BLaER1 treated with 17β-estradiol and CSF1 and Interleukin-3, amounts not matched to agents 10 nM and 100 nM (cell line): Measurements from ENCODE around the gene ASB9.

Source experiments
- H3K27ac ChIP-seq, 11 experiments: shearing (Covaris generic); formaldehyde crosslinking; 2 replicates each; pipeline ENCODE4 v1.8.1; 2022
- H3K27me3 ChIP-seq, 11 experiments: shearing (Covaris generic); formaldehyde crosslinking; 2 replicates each; pipeline ENCODE4 v1.8.1; 2022
- H3K36me3 ChIP-seq, 11 experiments: shearing (Covaris generic); formaldehyde crosslinking; 2 replicates each; pipeline ENCODE4 v1.8.1; 2022
- H3K4me1 ChIP-seq, 10 experiments: shearing (Covaris generic); formaldehyde crosslinking; 2 replicates each; pipeline ENCODE4 v1.8.1; 2022
- H3K4me2 ChIP-seq, 11 experiments: shearing (Covaris generic); formaldehyde crosslinking; 2 replicates each; pipeline ENCODE4 v1.8.1; 2022
- H3K4me3 ChIP-seq, 10 experiments: shearing (Covaris generic); formaldehyde crosslinking; 2 replicates each; pipeline ENCODE4 v1.8.1; 2022
- H3K9ac ChIP-seq, 11 experiments: shearing (Covaris generic); formaldehyde crosslinking; 2 replicates each; pipeline ENCODE4 v1.8.1; 2022
- H3K9me3 ChIP-seq, 11 experiments: shearing (Covaris generic); formaldehyde crosslinking; replicated peaks in 1 of 11; 2 replicates each; pipeline ENCODE4 v1.8.1; 2022
- H4K20me1 ChIP-seq, 11 experiments: shearing (Covaris generic); formaldehyde crosslinking; 2 replicates each; pipeline ENCODE4 v1.8.1; 2022
- Cebpa-rat ChIP-seq, 11 experiments: shearing (Covaris generic); IDR thresholded peaks; 2 replicates each; pipeline ENCODE4 v1.8.1; 2022

ASB9 gene

GRCh38 chrX:15271757-15272156 is 1.9 kb upstream of the ASB9 start:
- Histone ChIP-seq H3K9ac (no peak overlapping the region), H3K27ac (no peak overlapping the region), H3K4me3 (no peak overlapping the region), H3K4me1 (no peaks in the 10 kb centered on the region), H3K36me3 (no peaks in the 10 kb centered on the region), H3K4me2 (no peak overlapping the region), H3K9me3 (peaks cover 12 to 17% (median 13%) of the 10 kb centered on the region in 11 experiments; a peak in 21 of 22 replicates), H4K20me1 (no peaks in the 10 kb centered on the region; a peak in 1 of 22 replicates), H3K27me3 (peaks cover 71 to 93% (median 89%) of the 10 kb centered on the region in 11 experiments)
- TF ChIP-seq Cebpa-rat (IDR thresholded peaks at IDR 0.05), result no peak

DNA sequence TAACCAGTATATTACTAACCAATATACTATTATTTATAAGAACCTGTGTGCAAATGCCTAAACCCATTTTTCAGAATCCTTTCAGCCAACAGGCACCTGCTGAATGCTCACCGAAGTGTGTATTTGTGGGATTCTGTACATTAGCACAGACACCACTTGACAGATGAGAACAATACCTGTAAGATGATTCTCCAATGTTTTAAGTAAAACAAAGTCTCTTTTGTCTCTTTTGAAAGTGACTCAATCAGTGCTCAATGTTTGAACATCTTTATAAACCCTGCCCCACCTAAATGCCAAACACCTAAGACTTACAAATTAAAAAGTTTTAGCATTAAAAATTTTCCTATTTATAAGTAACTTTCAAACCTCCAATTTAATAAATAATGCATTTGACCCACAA is 763 bp downstream of the ASB9 start:
- H3K9ac ChIP-seq, result no peak overlapping the region
- no peaks in the 10 kb centered on the region for H3K36me3 ChIP-seq
- no peaks in the 10 kb centered on the region; a peak in 3 of 22 replicates for H4K20me1 ChIP-seq
- no peaks in the 10 kb centered on the region for H3K4me1 ChIP-seq
- no peak overlapping the region for H3K27ac ChIP-seq
- peaks cover 69 to 94% (median 87%) of the 10 kb centered on the region in 11 experiments for H3K27me3 ChIP-seq
- no peak for TF ChIP-seq Cebpa-rat (IDR thresholded peaks at IDR 0.05)
- H3K9me3 ChIP-seq, result peaks cover 12 to 17% (median 13%) of the 10 kb centered on the region in 11 experiments; a peak in 21 of 22 replicates
- H3K4me2 ChIP-seq, result no peak overlapping the region
- H3K4me3 ChIP-seq, result no peak overlapping the region

DNA sequence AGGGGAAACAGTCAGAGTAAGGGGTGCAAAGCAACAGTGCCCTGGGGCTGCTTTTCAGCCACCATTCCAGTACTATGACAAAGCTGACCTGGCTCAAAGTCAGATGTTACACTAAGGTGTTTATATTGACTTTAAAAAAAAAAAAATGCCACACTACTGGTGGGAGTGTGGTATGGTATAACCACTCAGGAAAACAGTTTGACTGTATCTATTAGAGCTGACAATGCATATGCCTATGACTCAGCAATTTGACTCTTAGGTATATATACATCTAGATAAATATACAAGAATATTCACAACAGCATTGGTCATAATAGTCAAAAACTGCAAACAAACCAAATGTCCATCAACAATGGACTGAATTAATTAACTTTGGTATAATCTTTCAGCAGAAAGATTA is 15.0 kb downstream of the ASB9 start:
- Histone ChIP-seq H3K4me2 (no peak overlapping the region), H3K4me3 (no peak overlapping the region), H3K27me3 (peaks cover 86 to 99% (median 95%) of the 10 kb centered on the region in 11 experiments), H3K27ac (no peak overlapping the region), H3K9me3 (no peaks in the 10 kb centered on the region), H3K4me1 (no peaks in the 10 kb centered on the region), H4K20me1 (peaks cover 0 to 6% (median 0%) of the 10 kb centered on the region in 11 experiments; a peak in 2 of 22 replicates), H3K36me3 (no peaks in the 10 kb centered on the region), H3K9ac (no peak overlapping the region)
- TF ChIP-seq Cebpa-rat (IDR thresholded peaks at IDR 0.05), result no peak

DNA sequence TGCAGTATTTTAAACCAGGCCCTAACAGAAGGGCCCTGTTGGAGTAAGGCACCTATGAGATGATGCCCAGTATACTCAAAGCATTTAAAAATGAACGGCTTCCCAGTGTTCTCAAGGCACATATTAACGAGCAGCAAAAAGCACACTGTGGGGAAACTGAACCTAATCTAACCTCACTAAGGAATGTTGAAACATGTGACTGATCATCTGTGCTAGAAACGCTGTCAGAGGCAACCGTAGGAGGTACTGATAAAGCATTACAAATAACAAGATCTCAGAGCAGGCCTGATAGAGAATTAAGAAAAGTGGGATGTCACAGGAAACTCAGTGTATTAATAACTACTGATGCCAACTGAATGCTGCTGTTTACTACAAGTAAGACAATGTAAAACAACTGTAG is 24.0 kb downstream of the ASB9 start:
- H4K20me1 ChIP-seq, result peaks cover 0 to 6% (median 0%) of the 10 kb centered on the region in 11 experiments; a peak in 3 of 22 replicates
- peaks cover 89 to 98% (median 97%) of the 10 kb centered on the region in 11 experiments for H3K27me3 ChIP-seq
- H3K27ac ChIP-seq, result no peak overlapping the region
- H3K4me3 ChIP-seq, result no peak overlapping the region
- TF ChIP-seq Cebpa-rat (IDR thresholded peaks at IDR 0.05), result no peak
- H3K4me2 ChIP-seq, result no peak overlapping the region
- H3K4me1 ChIP-seq, result no peaks in the 10 kb centered on the region
- H3K36me3 ChIP-seq, result no peaks in the 10 kb centered on the region
- H3K9me3 ChIP-seq, result no peaks in the 10 kb centered on the region
- no peak overlapping the region for H3K9ac ChIP-seq

DNA sequence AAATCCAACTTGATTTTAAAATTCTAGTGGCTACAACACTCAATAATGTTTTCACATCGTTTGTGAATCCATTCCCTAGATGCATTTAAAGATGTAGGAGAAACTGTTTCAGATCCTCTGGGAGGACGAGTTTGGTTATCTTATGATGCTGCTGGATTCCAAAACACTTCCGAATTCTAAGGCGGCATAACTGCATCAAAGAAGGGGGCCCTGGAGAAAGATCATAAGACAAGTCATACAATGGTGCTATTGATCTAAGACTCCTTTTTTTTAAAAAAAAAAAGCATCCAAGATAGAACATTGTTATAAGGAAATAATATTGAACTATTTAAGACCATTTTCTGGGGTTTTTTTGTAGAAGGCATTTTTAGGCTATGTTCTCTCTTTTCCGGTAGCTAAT is 25.5 kb downstream of the ASB9 start:
- H3K9ac ChIP-seq, result no peak overlapping the region
- H3K9me3 ChIP-seq, result no peaks in the 10 kb centered on the region
- peaks cover 0 to 4% (median 0%) of the 10 kb centered on the region in 11 experiments; a peak in 3 of 22 replicates for H4K20me1 ChIP-seq
- H3K27ac ChIP-seq, result no peak overlapping the region
- H3K36me3 ChIP-seq, result no peaks in the 10 kb centered on the region
- H3K4me3 ChIP-seq, result no peak overlapping the region
- TF ChIP-seq Cebpa-rat (IDR thresholded peaks at IDR 0.05), result no peak
- no peaks in the 10 kb centered on the region for H3K4me1 ChIP-seq
- H3K27me3 ChIP-seq, result peaks cover 83 to 93% (median 92%) of the 10 kb centered on the region in 11 experiments
- H3K4me2 ChIP-seq, result no peak overlapping the region

- Histone ChIP-seq H3K27me3 (peaks cover 83 to 94% (median 92%) of the 10 kb centered on the region in 11 experiments), H3K4me1 (no peaks in the 10 kb centered on the region), H3K36me3 (no peaks in the 10 kb centered on the region), H3K4me2 (no peak overlapping the region), H3K4me3 (no peak overlapping the region), H3K9ac (no peak overlapping the region), H3K9me3 (0 out of 22 replicates have a peak, but pooled peaks cover 0 to 2% (median 0%) of the 10 kb centered on the region in 11 experiments), H4K20me1 (peaks cover 0 to 4% (median 0%) of the 10 kb centered on the region in 11 experiments; a peak in 5 of 22 replicates), H3K27ac (no peak overlapping the region)
- no peak for TF ChIP-seq Cebpa-rat (IDR thresholded peaks at IDR 0.05)
These were observed 26.9 kb downstream of the ASB9 start for GRCh38 chrX:15242899-15243555.

- Histone ChIP-seq H3K9me3 (peaks cover 0 to 19% (median 0%) of the 10 kb centered on the region in 11 experiments; a peak in 3 of 22 replicates), H3K36me3 (no peaks in the 10 kb centered on the region), H3K4me2 (no peak overlapping the region), H4K20me1 (peaks cover 0 to 4% (median 0%) of the 10 kb centered on the region in 11 experiments; a peak in 5 of 22 replicates), H3K27me3 (peaks cover 81 to 94% (median 92%) of the 10 kb centered on the region in 11 experiments), H3K4me3 (no peak overlapping the region), H3K4me1 (no peaks in the 10 kb centered on the region), H3K27ac (no peak overlapping the region), H3K9ac (no peak overlapping the region)
- TF ChIP-seq Cebpa-rat (IDR thresholded peaks at IDR 0.05), result no peak
These were observed 28.6 kb downstream of the ASB9 start for GRCh38 chrX:15241301-15241700.

DNA sequence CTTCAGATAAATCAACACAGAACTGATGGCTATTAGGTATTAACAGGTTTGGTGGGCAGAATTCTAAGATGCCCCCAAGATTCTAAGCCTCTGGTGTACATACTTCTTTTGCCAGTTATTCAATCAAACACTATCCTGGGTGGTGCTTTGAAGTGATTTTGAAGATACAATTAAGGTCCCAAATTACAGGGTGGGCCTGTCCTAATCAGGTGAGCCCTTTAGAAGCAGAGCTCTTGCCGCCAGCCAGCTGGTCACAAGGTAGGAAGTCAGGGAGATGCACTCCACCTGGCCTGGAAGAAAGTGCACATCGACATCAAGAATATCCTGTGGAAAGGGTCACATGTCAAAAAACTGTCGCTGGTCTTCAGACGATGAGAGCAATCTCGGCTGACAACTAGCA is 29.5 kb downstream of the ASB9 start:
- TF ChIP-seq Cebpa-rat (IDR thresholded peaks at IDR 0.05), result no peak
- H3K4me3 ChIP-seq, result no peak overlapping the region
- no peak overlapping the region for H3K27ac ChIP-seq
- H3K9ac ChIP-seq, result no peak overlapping the region
- peaks cover 0 to 4% (median 0%) of the 10 kb centered on the region in 11 experiments; a peak in 5 of 22 replicates for H4K20me1 ChIP-seq
- no peak overlapping the region for H3K4me2 ChIP-seq
- H3K9me3 ChIP-seq, result peaks cover 0 to 22% (median 0%) of the 10 kb centered on the region in 11 experiments; a peak in 3 of 22 replicates
- H3K4me1 ChIP-seq, result no peaks in the 10 kb centered on the region
- H3K27me3 ChIP-seq, result peaks cover 81 to 94% (median 92%) of the 10 kb centered on the region in 11 experiments
- H3K36me3 ChIP-seq, result no peaks in the 10 kb centered on the region

GRCh38 chrX:15236146-15236545 is 33.7 kb downstream of the ASB9 start:
- Histone ChIP-seq H3K4me2 (no peak overlapping the region), H3K9ac (no peak overlapping the region), H3K27me3 (peaks cover 70 to 93% (median 89%) of the 10 kb centered on the region in 11 experiments), H3K27ac (no peak overlapping the region), H3K4me3 (no peak overlapping the region), H4K20me1 (peaks cover 0 to 4% (median 0%) of the 10 kb centered on the region in 11 experiments; a peak in 3 of 22 replicates), H3K9me3 (peaks cover 0 to 29% (median 0%) of the 10 kb centered on the region in 11 experiments; a peak in 4 of 22 replicates), H3K36me3 (no peaks in the 10 kb centered on the region), H3K4me1 (no peaks in the 10 kb centered on the region)
- TF ChIP-seq Cebpa-rat (IDR thresholded peaks at IDR 0.05), result no peak
